Endothelial cell (in vitro differentiated cells): Measurements from ENCODE around the gene PRKCH. TPM values are rescaled to one million over a fixed set of nuclear protein-coding genes. Genes with fewer than 3 reads are reported as not detected.
"Not testable (repeated sequence)": the region's sequence is repeated elsewhere in the genome, so short reads cannot be mapped to it uniquely, and the experiment has no call there.

Experiments used
- DNase-seq: peaks from one replicate; pipeline ENCODE4 v3.0.0; 2021; ENCODE audit warnings: low spot score
- H3K27ac Mint-ChIP-seq: one replicate; pipeline ENCODE4 v1.8.0; 2021; ENCODE audit warnings: mixed read lengths, inconsistent platforms; ENCODE audit not compliant: unreplicated experiment
- H3K27me3 Mint-ChIP-seq: one replicate; pipeline ENCODE4 v1.8.0; 2021; ENCODE audit warnings: mild to moderate bottlenecking, moderate library complexity, mixed read lengths, inconsistent platforms; ENCODE audit not compliant: unreplicated experiment
- H3K36me3 Mint-ChIP-seq: one replicate; pipeline ENCODE4 v1.8.0; 2021; ENCODE audit warnings: mild to moderate bottlenecking, low read depth, mixed read lengths, inconsistent platforms; ENCODE audit not compliant: unreplicated experiment
- H3K4me1 Mint-ChIP-seq: one replicate; pipeline ENCODE4 v1.8.0; 2021; ENCODE audit warnings: mild to moderate bottlenecking, mixed read lengths, inconsistent platforms; ENCODE audit not compliant: unreplicated experiment
- H3K4me3 Mint-ChIP-seq: one replicate; pipeline ENCODE4 v1.8.0; 2021; ENCODE audit warnings: mild to moderate bottlenecking, mixed read lengths, inconsistent platforms; ENCODE audit not compliant: unreplicated experiment
- H3K9me3 Mint-ChIP-seq: one replicate; pipeline ENCODE4 v1.8.0; 2021; ENCODE audit warnings: mixed read lengths, inconsistent platforms; ENCODE audit not compliant: unreplicated experiment
- total RNA-seq: library from RNA; stranded (reverse); fragmentation: NEBNext Ultra II Directional; extraction: Animal tissue kit (Norgen Biotek cat#: 25700); gene quantifications from one replicate; pipeline ENCODE4 v1.2.1, GENCODE V29; 2021; ENCODE audit not compliant: unreplicated experiment
- TF ChIP-seq, protein P1 (sequence below): fragments of 200-600 bp; sonication (generic); IDR thresholded peaks from one replicate; pipeline ENCODE4 v1.5.0; 2021; ENCODE audit warnings: antibody characterized with exemption; ENCODE audit not compliant: unreplicated experiment

Gene PRKCH
- total RNA-seq, 1 donor from 2014 or later = 42.5 TPM

DNA sequence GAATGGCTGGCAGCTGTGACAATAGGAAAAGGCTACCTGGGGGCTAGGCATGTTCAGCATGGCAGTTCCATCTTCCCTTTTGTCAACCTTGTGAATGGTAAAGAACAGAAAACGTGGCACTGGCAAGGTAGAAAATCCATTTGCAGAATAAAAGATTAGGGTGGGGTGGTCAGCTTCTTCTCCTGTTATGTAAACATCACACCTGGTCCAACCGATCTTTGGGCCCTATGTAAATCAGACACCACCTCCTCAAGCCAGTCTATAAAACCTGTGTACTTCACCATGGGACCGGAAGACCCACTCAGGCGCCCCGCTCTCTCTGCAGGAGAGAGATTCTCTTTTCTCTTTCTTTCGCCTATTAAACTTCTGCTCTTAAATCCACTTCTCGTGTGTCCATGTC lies 20.6 kb upstream of the PRKCH start:
- Mint-ChIP-seq H3K36me3 (peaks cover 4% of the 10 kb centered on the region), H3K4me1 (peaks cover 30% of the 10 kb centered on the region), H3K9me3 (no peaks in the 10 kb centered on the region), H3K27me3 (no peaks in the 10 kb centered on the region), H3K27ac (no peak overlapping the region), H3K4me3 (no peak overlapping the region)
- no peak for DNase-seq
- TF ChIP-seq, protein P1, sequence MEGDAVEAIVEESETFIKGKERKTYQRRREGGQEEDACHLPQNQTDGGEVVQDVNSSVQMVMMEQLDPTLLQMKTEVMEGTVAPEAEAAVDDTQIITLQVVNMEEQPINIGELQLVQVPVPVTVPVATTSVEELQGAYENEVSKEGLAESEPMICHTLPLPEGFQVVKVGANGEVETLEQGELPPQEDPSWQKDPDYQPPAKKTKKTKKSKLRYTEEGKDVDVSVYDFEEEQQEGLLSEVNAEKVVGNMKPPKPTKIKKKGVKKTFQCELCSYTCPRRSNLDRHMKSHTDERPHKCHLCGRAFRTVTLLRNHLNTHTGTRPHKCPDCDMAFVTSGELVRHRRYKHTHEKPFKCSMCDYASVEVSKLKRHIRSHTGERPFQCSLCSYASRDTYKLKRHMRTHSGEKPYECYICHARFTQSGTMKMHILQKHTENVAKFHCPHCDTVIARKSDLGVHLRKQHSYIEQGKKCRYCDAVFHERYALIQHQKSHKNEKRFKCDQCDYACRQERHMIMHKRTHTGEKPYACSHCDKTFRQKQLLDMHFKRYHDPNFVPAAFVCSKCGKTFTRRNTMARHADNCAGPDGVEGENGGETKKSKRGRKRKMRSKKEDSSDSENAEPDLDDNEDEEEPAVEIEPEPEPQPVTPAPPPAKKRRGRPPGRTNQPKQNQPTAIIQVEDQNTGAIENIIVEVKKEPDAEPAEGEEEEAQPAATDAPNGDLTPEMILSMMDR = no peak

DNA sequence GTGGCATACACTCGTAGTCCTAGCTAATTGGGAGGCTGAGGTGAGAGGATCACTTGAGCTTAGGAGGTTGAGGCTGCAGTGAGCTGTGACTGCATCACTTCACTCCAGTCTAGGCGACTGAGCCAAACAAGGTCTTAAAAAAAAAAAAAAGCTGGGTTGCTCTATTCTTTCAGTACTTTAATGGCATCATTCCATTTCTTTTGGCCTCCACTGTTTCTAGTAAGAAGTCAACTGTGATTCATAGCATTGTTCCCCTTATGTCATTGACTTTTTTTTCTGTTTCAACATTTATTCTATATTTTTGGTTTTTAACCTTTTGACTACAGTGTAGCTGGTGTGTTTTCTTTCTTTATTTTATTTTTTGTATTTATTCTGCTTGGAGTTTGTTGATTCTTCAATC lies 16.7 kb upstream of the PRKCH start:
- TF ChIP-seq, protein P1 = no peak
- peaks cover 8% of the 10 kb centered on the region for H3K36me3 Mint-ChIP-seq
- no peak for DNase-seq
- H3K9me3 Mint-ChIP-seq = peaks cover 4% of the 10 kb centered on the region
- H3K27me3 Mint-ChIP-seq = no peaks in the 10 kb centered on the region
- H3K4me3 Mint-ChIP-seq = no peak overlapping the region
- peaks cover 35% of the 10 kb centered on the region for H3K4me1 Mint-ChIP-seq
- no peak overlapping the region for H3K27ac Mint-ChIP-seq

DNA sequence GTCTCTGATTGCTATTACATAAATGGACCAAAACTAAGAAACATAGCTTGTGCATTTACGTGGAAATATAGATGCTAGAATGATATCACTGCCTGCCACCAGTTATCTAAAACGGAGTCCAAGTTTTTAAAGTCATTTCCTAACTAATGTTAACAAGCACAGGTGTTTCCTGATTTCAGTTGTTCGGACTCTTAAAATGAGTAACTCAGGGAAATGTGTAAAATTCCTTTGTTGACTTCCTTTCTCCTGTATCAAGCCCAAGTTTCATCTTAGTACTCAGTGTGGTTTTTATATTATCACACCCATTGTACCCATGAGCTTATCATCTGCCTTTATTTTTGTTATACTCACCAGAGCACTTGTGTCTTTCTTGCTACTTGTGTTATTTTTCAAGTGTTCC lies 13.2 kb upstream of the PRKCH start:
- Mint-ChIP-seq H3K9me3 (peaks cover 10% of the 10 kb centered on the region), H3K27me3 (no peaks in the 10 kb centered on the region), H3K4me3 (no peak overlapping the region), H3K36me3 (peaks cover 20% of the 10 kb centered on the region), H3K27ac (peak overlapping the region; percentile 94), H3K4me1 (peaks cover 24% of the 10 kb centered on the region)
- TF ChIP-seq, protein P1 = no peak
- DNase-seq = no peak

DNA sequence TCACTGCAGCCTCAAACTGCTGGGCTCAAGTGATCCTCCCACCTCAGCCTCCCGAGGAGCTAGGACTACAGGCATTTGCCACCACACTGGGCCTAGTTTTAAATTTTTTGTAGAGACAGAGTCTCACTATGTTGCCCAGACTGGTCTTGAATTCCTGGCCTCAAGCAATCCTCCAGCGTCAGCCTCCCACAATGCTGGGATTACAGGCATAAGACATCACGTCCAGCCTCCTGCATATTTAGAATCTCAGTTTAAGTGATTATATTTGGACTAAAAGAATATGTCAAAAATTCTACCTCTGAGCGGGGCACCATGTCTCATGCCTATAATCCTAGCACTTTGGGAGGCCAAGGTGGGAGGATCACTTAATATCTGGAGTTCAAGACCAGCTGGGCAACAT lies 12.7 kb upstream of the PRKCH start:
- H3K27me3 Mint-ChIP-seq, H3K9me3 Mint-ChIP-seq, H3K4me3 Mint-ChIP-seq, DNase-seq: not testable (repeated sequence)
- H3K36me3 Mint-ChIP-seq = peaks cover 23% of the 10 kb centered on the region
- peaks cover 24% of the 10 kb centered on the region for H3K4me1 Mint-ChIP-seq
- peak overlapping the region; percentile 94 for H3K27ac Mint-ChIP-seq

DNA sequence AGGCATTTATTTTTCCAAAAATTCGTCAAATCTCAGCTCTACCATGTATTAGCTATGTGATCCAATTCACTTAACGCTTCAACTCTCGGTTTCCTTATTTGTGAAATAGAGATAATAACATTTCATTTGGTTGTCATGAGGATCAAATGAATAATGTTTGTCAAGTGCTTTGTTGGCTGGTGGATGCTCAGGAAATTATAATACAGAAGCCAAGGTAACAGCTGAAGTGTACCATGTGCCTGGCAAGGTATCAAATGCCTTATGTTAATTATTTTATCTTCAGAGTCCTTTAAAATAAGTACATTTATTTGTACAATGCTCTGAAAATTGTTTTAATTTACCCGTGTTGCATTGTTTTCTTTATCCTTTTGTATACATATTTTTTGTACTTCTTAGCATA lies 6.1 kb upstream of the PRKCH start:
- Mint-ChIP-seq H3K27ac (no peak overlapping the region), H3K4me3 (no peak overlapping the region), H3K27me3 (peaks cover 1% of the 10 kb centered on the region), H3K4me1 (peaks cover 2% of the 10 kb centered on the region), H3K36me3 (peaks cover 10% of the 10 kb centered on the region), H3K9me3 (peaks cover 9% of the 10 kb centered on the region)
- no peak for DNase-seq
- TF ChIP-seq, protein P1 = no peak

DNA sequence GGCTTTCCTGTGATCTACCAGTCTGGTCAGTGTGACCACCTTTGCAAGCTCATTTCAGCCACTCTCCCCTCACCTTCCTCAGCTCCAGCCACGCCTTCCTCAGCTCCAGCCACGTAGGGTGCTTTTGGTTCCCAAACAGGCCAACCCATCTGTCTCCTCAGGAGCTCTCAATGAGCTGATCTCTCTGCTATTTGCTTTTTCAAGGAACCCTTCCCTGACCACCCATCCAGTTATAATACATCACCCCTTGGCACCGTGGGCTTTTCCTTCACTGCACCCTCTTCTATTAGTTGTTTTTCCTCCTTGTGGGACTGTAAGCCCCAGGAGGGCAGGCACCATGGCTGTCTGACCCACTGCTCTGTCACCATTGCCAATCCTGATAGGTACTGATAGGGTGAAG lies 2.3 kb upstream of the PRKCH start:
- no peak overlapping the region for H3K27ac Mint-ChIP-seq
- H3K4me3 Mint-ChIP-seq = no peak overlapping the region
- no peaks in the 10 kb centered on the region for H3K36me3 Mint-ChIP-seq
- no peak for DNase-seq
- peaks cover 16% of the 10 kb centered on the region for H3K4me1 Mint-ChIP-seq
- TF ChIP-seq, protein P1 = no peak
- H3K9me3 Mint-ChIP-seq = peaks cover 5% of the 10 kb centered on the region
- H3K27me3 Mint-ChIP-seq = peaks cover 8% of the 10 kb centered on the region
